Ishikawa (cell line): ENCODE data around the gene ZBTB11.

Source experiments
- EGR1 ChIP-seq: IDR thresholded peaks from 2 replicates; pipeline ENCODE4 v1.6.1; 2012
- EP300 ChIP-seq: IDR thresholded peaks from 2 replicates; pipeline ENCODE4 v1.6.1; 2012; ENCODE audit warnings: borderline replicate concordance
- FOXM1 ChIP-seq: IDR thresholded peaks from 2 replicates; pipeline ENCODE4 v1.6.1; 2012; ENCODE audit warnings: low read depth, borderline replicate concordance
- RAD21 ChIP-seq: IDR thresholded peaks from 2 replicates; pipeline ENCODE4 v1.6.1; 2012; ENCODE audit warnings: low read depth
- TCF12 ChIP-seq: IDR thresholded peaks from 2 replicates; pipeline ENCODE4 v1.6.1; 2012; ENCODE audit warnings: low read depth
- YY1 ChIP-seq: IDR thresholded peaks from 2 replicates; pipeline ENCODE4 v1.6.1; 2012; ENCODE audit warnings: low read depth

GRCh38 chr3:101685050-101685400 lies 8.1 kb upstream of the ZBTB11 start:
- no peak for TF ChIP-seq TCF12
- TF ChIP-seq RAD21, result no peak
- TF ChIP-seq YY1, result no peak
- no peak for TF ChIP-seq FOXM1
- TF ChIP-seq EP300, result no peak
- no peak for TF ChIP-seq EGR1
